ENCODE results near the gene PTPRE. TPM values are rescaled to one million over a fixed set of nuclear protein-coding genes. Genes with fewer than 3 reads are reported as not detected.

The PTPRE gene
- total RNA-seq, 2 donors from 2014 or later: 11.3 to 23.5 TPM

- Histone ChIP-seq H3K4me1 (peaks cover 0 to 11% of the 10 kb centered on the region in 2 donors), H3K27me3 (no peaks in the 10 kb centered on the region), H3K9me3 (no peaks in the 10 kb centered on the region), H3K27ac (no peak overlapping the region), H3K36me3 (peaks cover 11% of the 10 kb centered on the region), H3K4me3 (no peak overlapping the region)
- TF ChIP-seq CTCF (IDR thresholded peaks at IDR 0.05): no peak
- no peak for DNase-seq (ENCODE audit: low spot score)
Observed at GRCh38 chr10:127933271-127933670, 26.4 kb downstream of the PTPRE start.

- H3K9me3 ChIP-seq: no peaks in the 10 kb centered on the region
- peaks cover 0 to 13% of the 10 kb centered on the region in 2 donors for H3K4me1 ChIP-seq
- peak; percentile 43 for DNase-seq (ENCODE audit: low spot score)
- H3K27me3 ChIP-seq: no peaks in the 10 kb centered on the region
- peaks cover 11% of the 10 kb centered on the region for H3K36me3 ChIP-seq
- no peak overlapping the region for H3K27ac ChIP-seq
- no peak for TF ChIP-seq CTCF (IDR thresholded peaks at IDR 0.05)
- no peak overlapping the region for H3K4me3 ChIP-seq
Observed at GRCh38 chr10:127934383-127934782, 27.5 kb downstream of the PTPRE start.

- TF ChIP-seq CTCF (IDR thresholded peaks at IDR 0.05): no peak
- Histone ChIP-seq H3K36me3 (peaks cover 11% of the 10 kb centered on the region), H3K27me3 (no peaks in the 10 kb centered on the region), H3K9me3 (no peaks in the 10 kb centered on the region), H3K4me3 (no peak overlapping the region), H3K4me1 (peaks cover 0 to 13% of the 10 kb centered on the region in 2 donors), H3K27ac (no peak overlapping the region)
- DNase-seq (ENCODE audit: low spot score): peak; percentile 53
Observed at GRCh38 chr10:127935071-127935561, 28.2 kb downstream of the PTPRE start.

GRCh38 chr10:127937069-127937468 lies 30.2 kb downstream of the PTPRE start:
- Histone ChIP-seq H3K9me3 (no peaks in the 10 kb centered on the region), H3K36me3 (peaks cover 11% of the 10 kb centered on the region), H3K4me3 (no peak overlapping the region), H3K4me1 (peaks cover 0 to 13% of the 10 kb centered on the region in 2 donors), H3K27me3 (no peaks in the 10 kb centered on the region), H3K27ac (no peak overlapping the region)
- no peak for DNase-seq (ENCODE audit: low spot score)
- no peak for TF ChIP-seq CTCF (IDR thresholded peaks at IDR 0.05)

GRCh38 chr10:127937915-127938463 lies 31.1 kb downstream of the PTPRE start:
- Histone ChIP-seq H3K36me3 (peaks cover 7% of the 10 kb centered on the region), H3K4me3 (no peak overlapping the region), H3K9me3 (no peaks in the 10 kb centered on the region), H3K4me1 (peaks cover 0 to 13% of the 10 kb centered on the region in 2 donors), H3K27me3 (no peaks in the 10 kb centered on the region), H3K27ac (no peak overlapping the region)
- DNase-seq (ENCODE audit: low spot score): peak; percentile 53
- no peak for TF ChIP-seq CTCF (IDR thresholded peaks at IDR 0.05)

All from right atrium auricular region (tissue), 2 donors.